Suprapubic skin (tissue), 4 donors: Measurements from ENCODE around the gene SF3B5.

ENCODE experiments used
- CTCF ChIP-seq, 2 donors: fragments of 200-600 bp in 1 of 2; fragments of 450-650 bp in 1 of 2; sonication (generic) in 1 of 2; IDR thresholded peaks; one replicate each; pipeline ENCODE4 v1.5.1; 2016 to 2019; ENCODE audit warnings: antibody characterized with exemption in 2 of 2, mild to moderate bottlenecking in 1 of 2, moderate library complexity in 1 of 2
- EP300 ChIP-seq: sonication (generic); formaldehyde crosslinking; IDR thresholded peaks from one replicate; pipeline ENCODE4 v1.6.1; 2017; ENCODE audit warnings: antibody characterized with exemption
- POLR2A ChIP-seq, 2 donors: fragments of 450-650 bp; IDR thresholded peaks; one replicate each; pipeline ENCODE4 v1.6.1; 2017; ENCODE audit warnings: antibody characterized with exemption in 2 of 2, mild to moderate bottlenecking in 2 of 2, moderate library complexity in 2 of 2
- POLR2AphosphoS5 ChIP-seq, 3 donors: sonication (generic); formaldehyde crosslinking; IDR thresholded peaks; one replicate each; pipeline ENCODE4 v1.6.1; 2017; ENCODE audit warnings: antibody characterized with exemption in 3 of 3

- no peak for TF ChIP-seq CTCF (IDR thresholded peaks at IDR 0.05)
- TF ChIP-seq POLR2A (IDR thresholded peaks at IDR 0.05), result no peak
- no peak for TF ChIP-seq POLR2AphosphoS5 (IDR thresholded peaks at IDR 0.05)
- TF ChIP-seq EP300, result no peak
Observed at GRCh38 chr6:144143106-144143505, 47.7 kb upstream of the SF3B5 start.
